Measurements from ENCODE around the gene CNGA3. TPM values are rescaled to one million over a fixed set of nuclear protein-coding genes. Genes with fewer than 3 reads are reported as not detected.

CNGA3 gene
- polyA plus RNA-seq, 2 of the 4 experiments (the other 2 are of a cell fraction): not detected

DNA sequence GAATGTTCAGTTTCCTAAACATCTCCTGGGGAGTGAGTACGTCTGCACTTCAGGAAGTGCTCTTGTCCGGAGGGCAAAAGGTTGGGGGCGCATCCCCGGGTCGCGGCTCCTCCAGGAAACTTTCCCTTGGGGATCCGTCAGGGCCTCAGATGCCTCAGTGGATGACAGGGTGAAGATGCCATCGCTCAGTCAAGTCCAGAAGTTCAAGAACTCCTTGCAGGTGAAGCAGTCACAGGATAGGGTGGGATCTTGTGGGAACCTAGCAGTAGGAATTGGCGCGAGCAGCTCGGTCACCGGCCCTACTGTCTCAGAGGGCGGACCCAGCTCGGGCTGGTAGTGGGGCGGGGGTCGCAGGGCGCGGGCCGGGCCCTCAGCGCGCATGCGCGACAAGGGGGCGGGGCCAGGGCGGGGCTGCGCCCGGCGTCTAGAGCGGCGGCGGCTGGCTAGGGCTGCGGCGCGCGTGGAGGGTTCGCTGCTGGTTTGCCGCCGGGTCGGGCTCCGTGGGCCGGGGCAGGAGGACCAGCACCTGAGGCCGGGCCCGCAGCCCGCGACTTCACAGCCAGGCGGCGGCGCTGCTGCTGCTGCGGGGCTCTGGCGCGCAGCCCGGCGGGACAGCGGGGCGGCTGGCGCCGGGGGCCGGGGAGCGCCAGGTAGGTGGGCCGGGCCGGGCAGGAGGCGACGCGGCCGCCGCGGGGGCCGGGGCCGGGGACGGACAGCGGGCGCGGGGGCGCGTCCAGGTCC lies 98.3 kb downstream of the CNGA3 start, which contains the start of gene INPP4A:
Gene INPP4A (plus strand): TSS at position 423 of the 741 bp plus-strand sequence. CDS start 75,191 bp downstream, outside the sequence.
- H3K9me3 ChIP-seq: no peaks in the 10 kb centered on the region
- FAIRE-seq (no peak), ATAC-seq (peak; percentile 89 to 90), DNase-seq (ENCODE audit: low read depth in 1 of 2, low spot score in 1 of 2) (peak; percentile 55 to 66)
- H3K27ac ChIP-seq: peak within 1 kb of the TSS; percentile 83 to 97
- CTCF ChIA-PET: no interaction called here
- H3K4me2 ChIP-seq: peak within 1 kb of the TSS; percentile 88
- peaks cover 17% of the 10 kb centered on the region for H3K4me1 ChIP-seq
- WGBS (ENCODE audit: missing lambda C conversion rate): under 1% methylated on average over 13 of the region's 75 CpGs
- POLR2A ChIA-PET: interaction anchor here (0.6 to 0.7 kb wide), 2 partner anchors 13 to 15 kb away, joined by 3 to 5 read pairs; no protein-coding TSS in a partner anchor
- no peak for TF ChIP-seq JUNB (IDR thresholded peaks at IDR 0.05)
- TF ChIP-seq POLR2A (IDR thresholded peaks at IDR 0.05; ENCODE audit: low read length): peak; percentile 75
- no peak for TF ChIP-seq MAZ (IDR thresholded peaks at IDR 0.05; ENCODE audit: borderline replicate concordance, low read depth, low read length)
- peak; percentile 39; the same call in 1 of the 2 replicates for TF ChIP-seq PHF8 (IDR thresholded peaks at IDR 0.05; ENCODE audit: borderline replicate concordance, low read depth)
- TF ChIP-seq, protein P1, sequence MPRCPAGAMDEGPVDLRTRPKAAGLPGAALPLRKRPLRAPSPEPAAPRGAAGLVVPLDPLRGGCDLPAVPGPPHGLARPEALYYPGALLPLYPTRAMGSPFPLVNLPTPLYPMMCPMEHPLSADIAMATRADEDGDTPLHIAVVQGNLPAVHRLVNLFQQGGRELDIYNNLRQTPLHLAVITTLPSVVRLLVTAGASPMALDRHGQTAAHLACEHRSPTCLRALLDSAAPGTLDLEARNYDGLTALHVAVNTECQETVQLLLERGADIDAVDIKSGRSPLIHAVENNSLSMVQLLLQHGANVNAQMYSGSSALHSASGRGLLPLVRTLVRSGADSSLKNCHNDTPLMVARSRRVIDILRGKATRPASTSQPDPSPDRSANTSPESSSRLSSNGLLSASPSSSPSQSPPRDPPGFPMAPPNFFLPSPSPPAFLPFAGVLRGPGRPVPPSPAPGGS (IDR thresholded peaks at IDR 0.05): peak; percentile 78; the same call in 2 of the 3 replicates
- TF ChIP-seq NFE2L2 (conservative IDR thresholded peaks at IDR 0.05; ENCODE audit: low read length): no peak
- peak; percentile 30 to 80; a peak in 4 of 5 replicates for TF ChIP-seq JUN (IDR thresholded peaks at IDR 0.05)
- TF ChIP-seq, protein P2, sequence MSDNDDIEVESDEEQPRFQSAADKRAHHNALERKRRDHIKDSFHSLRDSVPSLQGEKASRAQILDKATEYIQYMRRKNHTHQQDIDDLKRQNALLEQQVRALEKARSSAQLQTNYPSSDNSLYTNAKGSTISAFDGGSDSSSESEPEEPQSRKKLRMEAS (IDR thresholded peaks at IDR 0.05): peak; percentile 24; the same call in 1 of the 2 replicates
- no peak for TF ChIP-seq ZC3H11A (IDR thresholded peaks at IDR 0.05)
- peak within 1 kb of the TSS; percentile 85 for H3K4me3 ChIP-seq

DNA sequence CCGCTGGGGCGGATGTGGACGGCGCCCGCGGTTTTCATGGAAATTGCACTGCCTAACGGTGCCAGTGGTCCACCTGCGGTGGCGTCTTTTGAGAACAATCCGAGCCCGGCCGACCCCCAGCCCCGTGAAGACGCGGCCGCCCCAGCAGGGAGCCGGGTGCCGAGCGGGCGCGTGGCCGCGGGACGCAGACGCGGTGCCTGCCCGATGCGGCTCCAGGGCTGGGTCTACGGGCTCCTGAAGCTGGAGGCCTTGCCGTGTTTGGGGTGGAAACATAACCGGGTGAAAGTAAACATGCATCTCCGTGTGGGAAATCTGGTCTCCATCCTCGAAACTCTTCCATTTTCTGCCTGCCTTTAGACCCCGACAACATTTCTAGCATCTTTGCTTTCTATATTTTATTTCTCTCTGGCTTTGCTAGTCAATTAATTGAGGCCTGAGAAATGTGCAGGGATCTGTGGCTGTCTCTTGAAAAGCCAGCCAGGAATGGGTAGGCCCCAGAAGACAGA lies 99.0 kb downstream of the CNGA3 start:
- H3K27ac ChIP-seq: peak overlapping the region; percentile 83 to 97
- no peak for FAIRE-seq
- TF ChIP-seq PHF8 (IDR thresholded peaks at IDR 0.05; ENCODE audit: borderline replicate concordance, low read depth) (no peak; the same call in 1 of the 2 replicates), NPAS2 (CRISPR knock-in tag; IDR thresholded peaks at IDR 0.05; ENCODE audit: borderline replicate concordance) (no peak), EHF (CRISPR knock-in tag; IDR thresholded peaks at IDR 0.05) (no peak), CEBPB (IDR thresholded peaks at IDR 0.05) (no peak), RFX5 (IDR thresholded peaks at IDR 0.05) (no peak), JUNB (IDR thresholded peaks at IDR 0.05) (no peak), HOXB13 (CRISPR knock-in tag; IDR thresholded peaks at IDR 0.05; ENCODE audit: low read depth) (no peak), FOSL2 (IDR thresholded peaks at IDR 0.05) (no peak), FOSL2 (CRISPR knock-in tag; IDR thresholded peaks at IDR 0.05) (no peak), RAD21 (conservative IDR thresholded peaks at IDR 0.05 in 1 of 2, IDR thresholded peaks at IDR 0.05 in 1 of 2) (no peak), FOSB (CRISPR knock-in tag; IDR thresholded peaks at IDR 0.05) (no peak), HOXA7 (CRISPR knock-in tag; IDR thresholded peaks at IDR 0.05) (no peak), RCOR1 (IDR thresholded peaks at IDR 0.05; ENCODE audit: low read depth, low read length) (no peak), BHLHE40 (IDR thresholded peaks at IDR 0.05; ENCODE audit: low read depth, low read length) (no peak), ZFP36 (IDR thresholded peaks at IDR 0.05; ENCODE audit: borderline replicate concordance, partially characterized antibody) (no peak)
- TF ChIP-seq, protein P3, sequence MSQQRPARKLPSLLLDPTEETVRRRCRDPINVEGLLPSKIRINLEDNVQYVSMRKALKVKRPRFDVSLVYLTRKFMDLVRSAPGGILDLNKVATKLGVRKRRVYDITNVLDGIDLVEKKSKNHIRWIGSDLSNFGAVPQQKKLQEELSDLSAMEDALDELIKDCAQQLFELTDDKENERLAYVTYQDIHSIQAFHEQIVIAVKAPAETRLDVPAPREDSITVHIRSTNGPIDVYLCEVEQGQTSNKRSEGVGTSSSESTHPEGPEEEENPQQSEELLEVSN (IDR thresholded peaks at IDR 0.05; ENCODE audit: borderline replicate concordance, low read depth): no peak
- TF ChIP-seq, protein P1 (IDR thresholded peaks at IDR 0.05): no peak
- TF ChIP-seq, protein P4, sequence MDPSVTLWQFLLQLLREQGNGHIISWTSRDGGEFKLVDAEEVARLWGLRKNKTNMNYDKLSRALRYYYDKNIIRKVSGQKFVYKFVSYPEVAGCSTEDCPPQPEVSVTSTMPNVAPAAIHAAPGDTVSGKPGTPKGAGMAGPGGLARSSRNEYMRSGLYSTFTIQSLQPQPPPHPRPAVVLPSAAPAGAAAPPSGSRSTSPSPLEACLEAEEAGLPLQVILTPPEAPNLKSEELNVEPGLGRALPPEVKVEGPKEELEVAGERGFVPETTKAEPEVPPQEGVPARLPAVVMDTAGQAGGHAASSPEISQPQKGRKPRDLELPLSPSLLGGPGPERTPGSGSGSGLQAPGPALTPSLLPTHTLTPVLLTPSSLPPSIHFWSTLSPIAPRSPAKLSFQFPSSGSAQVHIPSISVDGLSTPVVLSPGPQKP (IDR thresholded peaks at IDR 0.05; ENCODE audit: low read depth, low read length): no peak
- TF ChIP-seq, protein P5, sequence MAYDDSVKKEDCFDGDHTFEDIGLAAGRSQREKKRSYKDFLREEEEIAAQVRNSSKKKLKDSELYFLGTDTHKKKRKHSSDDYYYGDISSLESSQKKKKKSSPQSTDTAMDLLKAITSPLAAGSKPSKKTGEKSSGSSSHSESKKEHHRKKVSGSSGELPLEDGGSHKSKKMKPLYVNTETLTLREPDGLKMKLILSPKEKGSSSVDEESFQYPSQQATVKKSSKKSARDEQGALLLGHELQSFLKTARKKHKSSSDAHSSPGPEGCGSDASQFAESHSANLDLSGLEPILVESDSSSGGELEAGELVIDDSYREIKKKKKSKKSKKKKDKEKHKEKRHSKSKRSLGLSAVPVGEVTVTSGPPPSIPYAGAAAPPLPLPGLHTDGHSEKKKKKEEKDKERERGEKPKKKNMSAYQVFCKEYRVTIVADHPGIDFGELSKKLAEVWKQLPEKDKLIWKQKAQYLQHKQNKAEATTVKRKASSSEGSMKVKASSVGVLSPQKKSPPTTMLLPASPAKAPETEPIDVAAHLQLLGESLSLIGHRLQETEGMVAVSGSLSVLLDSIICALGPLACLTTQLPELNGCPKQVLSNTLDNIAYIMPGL (CRISPR knock-in tag; IDR thresholded peaks at IDR 0.05; ENCODE audit: borderline replicate concordance): no peak
- peaks cover 17% of the 10 kb centered on the region for H3K4me1 ChIP-seq
- CTCF ChIA-PET: no interaction called here
- H3K4me3 ChIP-seq: peak overlapping the region; percentile 85
- peak overlapping the region; percentile 88 for H3K4me2 ChIP-seq
- peak; percentile 44 to 57; a peak in 5 of 6 replicates for ATAC-seq
- POLR2A ChIA-PET: no interaction called here
- 2% methylated on average over 7 of the region's 34 CpGs for WGBS (ENCODE audit: missing lambda C conversion rate)
- no peak for DNase-seq (ENCODE audit: low read depth in 1 of 2, low spot score in 1 of 2)
- H3K9me3 ChIP-seq: no peaks in the 10 kb centered on the region
